ENCODE results near the gene SNRK. TPM values are rescaled to one million over a fixed set of nuclear protein-coding genes. Genes with fewer than 3 reads are reported as not detected.

The SNRK gene
- total and polyA plus RNA-seq, 9 of the 15 experiments (the other 6 are each of a cell fraction or from before 2014, with no cell fraction given) = 1.7 to 12.3 (median 7.3) TPM

- TF ChIP-seq, protein P1, sequence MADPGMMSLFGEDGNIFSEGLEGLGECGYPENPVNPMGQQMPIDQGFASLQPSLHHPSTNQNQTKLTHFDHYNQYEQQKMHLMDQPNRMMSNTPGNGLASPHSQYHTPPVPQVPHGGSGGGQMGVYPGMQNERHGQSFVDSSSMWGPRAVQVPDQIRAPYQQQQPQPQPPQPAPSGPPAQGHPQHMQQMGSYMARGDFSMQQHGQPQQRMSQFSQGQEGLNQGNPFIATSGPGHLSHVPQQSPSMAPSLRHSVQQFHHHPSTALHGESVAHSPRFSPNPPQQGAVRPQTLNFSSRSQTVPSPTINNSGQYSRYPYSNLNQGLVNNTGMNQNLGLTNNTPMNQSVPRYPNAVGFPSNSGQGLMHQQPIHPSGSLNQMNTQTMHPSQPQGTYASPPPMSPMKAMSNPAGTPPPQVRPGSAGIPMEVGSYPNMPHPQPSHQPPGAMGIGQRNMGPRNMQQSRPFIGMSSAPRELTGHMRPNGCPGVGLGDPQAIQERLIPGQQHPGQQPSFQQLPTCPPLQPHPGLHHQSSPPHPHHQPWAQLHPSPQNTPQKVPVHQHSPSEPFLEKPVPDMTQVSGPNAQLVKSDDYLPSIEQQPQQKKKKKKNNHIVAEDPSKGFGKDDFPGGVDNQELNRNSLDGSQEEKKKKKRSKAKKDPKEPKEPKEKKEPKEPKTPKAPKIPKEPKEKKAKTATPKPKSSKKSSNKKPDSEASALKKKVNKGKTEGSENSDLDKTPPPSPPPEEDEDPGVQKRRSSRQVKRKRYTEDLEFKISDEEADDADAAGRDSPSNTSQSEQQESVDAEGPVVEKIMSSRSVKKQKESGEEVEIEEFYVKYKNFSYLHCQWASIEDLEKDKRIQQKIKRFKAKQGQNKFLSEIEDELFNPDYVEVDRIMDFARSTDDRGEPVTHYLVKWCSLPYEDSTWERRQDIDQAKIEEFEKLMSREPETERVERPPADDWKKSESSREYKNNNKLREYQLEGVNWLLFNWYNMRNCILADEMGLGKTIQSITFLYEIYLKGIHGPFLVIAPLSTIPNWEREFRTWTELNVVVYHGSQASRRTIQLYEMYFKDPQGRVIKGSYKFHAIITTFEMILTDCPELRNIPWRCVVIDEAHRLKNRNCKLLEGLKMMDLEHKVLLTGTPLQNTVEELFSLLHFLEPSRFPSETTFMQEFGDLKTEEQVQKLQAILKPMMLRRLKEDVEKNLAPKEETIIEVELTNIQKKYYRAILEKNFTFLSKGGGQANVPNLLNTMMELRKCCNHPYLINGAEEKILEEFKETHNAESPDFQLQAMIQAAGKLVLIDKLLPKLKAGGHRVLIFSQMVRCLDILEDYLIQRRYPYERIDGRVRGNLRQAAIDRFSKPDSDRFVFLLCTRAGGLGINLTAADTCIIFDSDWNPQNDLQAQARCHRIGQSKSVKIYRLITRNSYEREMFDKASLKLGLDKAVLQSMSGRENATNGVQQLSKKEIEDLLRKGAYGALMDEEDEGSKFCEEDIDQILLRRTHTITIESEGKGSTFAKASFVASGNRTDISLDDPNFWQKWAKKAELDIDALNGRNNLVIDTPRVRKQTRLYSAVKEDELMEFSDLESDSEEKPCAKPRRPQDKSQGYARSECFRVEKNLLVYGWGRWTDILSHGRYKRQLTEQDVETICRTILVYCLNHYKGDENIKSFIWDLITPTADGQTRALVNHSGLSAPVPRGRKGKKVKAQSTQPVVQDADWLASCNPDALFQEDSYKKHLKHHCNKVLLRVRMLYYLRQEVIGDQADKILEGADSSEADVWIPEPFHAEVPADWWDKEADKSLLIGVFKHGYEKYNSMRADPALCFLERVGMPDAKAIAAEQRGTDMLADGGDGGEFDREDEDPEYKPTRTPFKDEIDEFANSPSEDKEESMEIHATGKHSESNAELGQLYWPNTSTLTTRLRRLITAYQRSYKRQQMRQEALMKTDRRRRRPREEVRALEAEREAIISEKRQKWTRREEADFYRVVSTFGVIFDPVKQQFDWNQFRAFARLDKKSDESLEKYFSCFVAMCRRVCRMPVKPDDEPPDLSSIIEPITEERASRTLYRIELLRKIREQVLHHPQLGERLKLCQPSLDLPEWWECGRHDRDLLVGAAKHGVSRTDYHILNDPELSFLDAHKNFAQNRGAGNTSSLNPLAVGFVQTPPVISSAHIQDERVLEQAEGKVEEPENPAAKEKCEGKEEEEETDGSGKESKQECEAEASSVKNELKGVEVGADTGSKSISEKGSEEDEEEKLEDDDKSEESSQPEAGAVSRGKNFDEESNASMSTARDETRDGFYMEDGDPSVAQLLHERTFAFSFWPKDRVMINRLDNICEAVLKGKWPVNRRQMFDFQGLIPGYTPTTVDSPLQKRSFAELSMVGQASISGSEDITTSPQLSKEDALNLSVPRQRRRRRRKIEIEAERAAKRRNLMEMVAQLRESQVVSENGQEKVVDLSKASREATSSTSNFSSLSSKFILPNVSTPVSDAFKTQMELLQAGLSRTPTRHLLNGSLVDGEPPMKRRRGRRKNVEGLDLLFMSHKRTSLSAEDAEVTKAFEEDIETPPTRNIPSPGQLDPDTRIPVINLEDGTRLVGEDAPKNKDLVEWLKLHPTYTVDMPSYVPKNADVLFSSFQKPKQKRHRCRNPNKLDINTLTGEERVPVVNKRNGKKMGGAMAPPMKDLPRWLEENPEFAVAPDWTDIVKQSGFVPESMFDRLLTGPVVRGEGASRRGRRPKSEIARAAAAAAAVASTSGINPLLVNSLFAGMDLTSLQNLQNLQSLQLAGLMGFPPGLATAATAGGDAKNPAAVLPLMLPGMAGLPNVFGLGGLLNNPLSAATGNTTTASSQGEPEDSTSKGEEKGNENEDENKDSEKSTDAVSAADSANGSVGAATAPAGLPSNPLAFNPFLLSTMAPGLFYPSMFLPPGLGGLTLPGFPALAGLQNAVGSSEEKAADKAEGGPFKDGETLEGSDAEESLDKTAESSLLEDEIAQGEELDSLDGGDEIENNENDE (IDR thresholded peaks at IDR 0.05; ENCODE audit: low read depth, low read length) = no peak
- TF ChIP-seq TEAD4 (IDR thresholded peaks at IDR 0.05; ENCODE audit: low read length) (peak; percentile 70), TEAD4 (CRISPR knock-in tag; IDR thresholded peaks at IDR 0.05; ENCODE audit: borderline replicate concordance) (no peak), POLR2AphosphoS5 (IDR thresholded peaks at IDR 0.05; ENCODE audit: control insufficient read depth, insufficient read depth, low read depth, low read length) (peak; percentile 22; the same call in 1 of the 2 replicates), HNRNPL (IDR thresholded peaks at IDR 0.05; ENCODE audit: low read depth, low read length) (no peak), ZBED1 (IDR thresholded peaks at IDR 0.05) (no peak), USF2 (CRISPR knock-in tag; IDR thresholded peaks at IDR 0.05) (peak; percentile 17; the same call in 1 of the 2 replicates), NR4A1 (CRISPR knock-in tag; IDR thresholded peaks at IDR 0.05) (no peak), NR4A1 (tag; IDR thresholded peaks at IDR 0.05) (peak; percentile 21; the same call in 1 of the 2 replicates), CTBP1 (IDR thresholded peaks at IDR 0.05; ENCODE audit: borderline replicate concordance) (peak; percentile 59; the same call in 1 of the 2 replicates), SPI1 (IDR thresholded peaks at IDR 0.05; ENCODE audit: borderline replicate concordance, low read depth, low read length) (no peak), RAD51 (IDR thresholded peaks at IDR 0.05; ENCODE audit: borderline replicate concordance, low read depth) (no peak), PATZ1 (CRISPR knock-in tag; IDR thresholded peaks at IDR 0.05; ENCODE audit: borderline replicate concordance) (no peak)
- TF ChIP-seq, protein P2, sequence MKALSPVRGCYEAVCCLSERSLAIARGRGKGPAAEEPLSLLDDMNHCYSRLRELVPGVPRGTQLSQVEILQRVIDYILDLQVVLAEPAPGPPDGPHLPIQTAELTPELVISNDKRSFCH (CRISPR knock-in tag; IDR thresholded peaks at IDR 0.05) = no peak
- TF ChIP-seq, protein P2 (tag; IDR thresholded peaks at IDR 0.05) = no peak
Measured at GRCh38 chr3:43254125-43254524, 32.2 kb upstream of the SNRK start (continued).

All from K562 (cell line).